K562 (cell line): ENCODE data around the gene LSM4. TPM values are rescaled to one million over a fixed set of nuclear protein-coding genes. Genes with fewer than 3 reads are reported as not detected.
A peak's percentile ranks its signal among the peaks of the same experiment; 100 is the strongest.

ENCODE experiments used
- ASH1L ChIP-seq: fragments of 450-650 bp; IDR thresholded peaks from 2 replicates; pipeline ENCODE4 v1.6.1; 2018; ENCODE audit warnings: borderline replicate concordance, mild to moderate bottlenecking, low read depth; ENCODE audit not compliant: partially characterized antibody
- BRD4 ChIP-seq: fragments of 200-600 bp; sonication (generic); IDR thresholded peaks from 2 replicates; pipeline ENCODE4 v1.6.1; 2017; ENCODE audit warnings: inconsistent platforms
- CHD2 ChIP-seq: IDR thresholded peaks from 2 replicates; pipeline ENCODE4 v1.6.1; 2011; ENCODE audit warnings: low read depth, low read length
- DACH1 ChIP-seq: fragments of 450-650 bp; IDR thresholded peaks from 2 replicates; pipeline ENCODE4 v1.6.1; 2018; ENCODE audit not compliant: partially characterized antibody
- EGR1 ChIP-seq: fragments of 450-650 bp; conservative IDR thresholded peaks from 2 replicates; pipeline ENCODE4 v1.6.1; 2017; ENCODE audit warnings: mild to moderate bottlenecking
- GATAD2B ChIP-seq: fragments of 450-650 bp; IDR thresholded peaks from 2 replicates; pipeline ENCODE4 v1.6.1; 2017; ENCODE audit warnings: mild to moderate bottlenecking, borderline replicate concordance
- HDAC3 ChIP-seq: fragments of 450-650 bp; IDR thresholded peaks from 2 replicates; pipeline ENCODE4 v1.6.1; 2018; ENCODE audit warnings: borderline replicate concordance, mild to moderate bottlenecking, moderate library complexity; ENCODE audit not compliant: partially characterized antibody
- KAT7 ChIP-seq: sonication (generic); formaldehyde crosslinking; IDR thresholded peaks from 2 replicates; pipeline ENCODE4 v1.8.0; 2022; ENCODE audit warnings: missing genetic modification reagents, mild to moderate bottlenecking, borderline replicate concordance
- MTA1 ChIP-seq: fragments of 450-650 bp; IDR thresholded peaks from 2 replicates; pipeline ENCODE4 v1.6.1; 2017; ENCODE audit warnings: borderline replicate concordance
- NBN ChIP-seq: fragments of 450-650 bp; IDR thresholded peaks from 2 replicates; pipeline ENCODE4 v1.6.1; 2016; ENCODE audit warnings: low read depth, mild to moderate bottlenecking
- PHF20 ChIP-seq: fragments of 450-650 bp; IDR thresholded peaks from 2 replicates; pipeline ENCODE4 v1.6.1; 2018; ENCODE audit not compliant: partially characterized antibody
- PHF21A ChIP-seq: fragments of 450-650 bp; IDR thresholded peaks from 2 replicates; pipeline ENCODE4 v1.6.1; 2017; ENCODE audit warnings: low read depth, borderline replicate concordance
- PML ChIP-seq: IDR thresholded peaks from 2 replicates; pipeline ENCODE4 v1.6.1; 2012; ENCODE audit warnings: low read length, inconsistent platforms
- POLR2AphosphoS5 ChIP-seq: IDR thresholded peaks from 2 replicates; pipeline ENCODE4 v1.6.1; 2011; ENCODE audit warnings: mild to moderate bottlenecking, low read depth, low read length, moderate library complexity; ENCODE audit not compliant: control insufficient read depth, insufficient read depth
- SIN3A ChIP-seq, 2 experiments: fragments of 150-350 bp in 1 of 2; IDR thresholded peaks; 2 replicates each; pipeline ENCODE4 v1.6.1; 2011 to 2016; ENCODE audit warnings: borderline replicate concordance in 2 of 2, low read depth in 2 of 2, low read length in 2 of 2, mild to moderate bottlenecking in 2 of 2, moderate library complexity in 2 of 2; ENCODE audit not compliant: control insufficient read depth in 1 of 2
- SNRNP70 ChIP-seq: fragments of 200-400 bp; formaldehyde crosslinking; optimal IDR thresholded peaks from 2 replicates; pipeline ENCODE3; 2017; ENCODE audit warnings: low read depth, low read length
- TCF7 ChIP-seq: sonication (generic); IDR thresholded peaks from 2 replicates; pipeline ENCODE4 v1.6.1; 2016; ENCODE audit warnings: antibody characterized with exemption, borderline replicate concordance
- ZNF134 ChIP-seq: fragments of 250-450 bp; sonication (Bioruptor Pico); conservative IDR thresholded peaks from 2 replicates; pipeline ENCODE4 v1.4.0; 2020
- ZNF384 ChIP-seq: IDR thresholded peaks from 2 replicates; pipeline ENCODE4 v1.6.1; 2012; ENCODE audit warnings: low read depth, low read length, improper control_type of control experiment
- polyA plus RNA-seq, 8 experiments: library from polyadenylated mRNA; depleted of rRNA in 4 of 8; stranded (reverse) in 5 of 8; unstranded in 3 of 8; fragments of >200 nt; fragmentation: Nextera tagmentation in 2 of 8; fragmentation: Illumina TruSeq in 1 of 8; extraction: Ambion mirVana in 2 of 8; extraction: Trizol in 1 of 8; gene quantifications; 2 replicates each; pipeline versions ENCODE4 v1.2.1 to v1.2.3, GENCODE V29; 2011 to 2014; ENCODE audit warnings: inconsistent platforms in 1 of 8, missing spikeins in 1 of 8
- total RNA-seq, 7 experiments: library from RNA; depleted of rRNA in 6 of 7; stranded (reverse); fragments of >200 nt in 6 of 7; fragmentation: Illumina TruSeq in 2 of 7; extraction: Trizol in 2 of 7; gene quantifications; 2 replicates each; pipeline versions ENCODE4 v1.2.1 to v1.2.3, GENCODE V29; 2011 to 2021; ENCODE audit warnings: low replicate concordance in 1 of 7
- TF ChIP-seq, protein P1 (sequence below): fragments of 250-450 bp; sonication (Bioruptor Pico); IDR thresholded peaks from 2 replicates; pipeline ENCODE4 v1.6.1; 2021; ENCODE audit warnings: mild to moderate bottlenecking
- TF ChIP-seq, protein P2 (sequence below), 3 experiments: IDR thresholded peaks in 2 of 3; conservative IDR thresholded peaks in 1 of 3; 2 replicates each; pipeline ENCODE4 v1.5.1; 2011 to 2012; ENCODE audit warnings: low read length in 3 of 3, mild to moderate bottlenecking in 3 of 3, control low read depth in 2 of 3, improper control_type of control experiment in 1 of 3, inconsistent platforms in 1 of 3, low read depth in 1 of 3, mixed read lengths in 1 of 3, moderate library complexity in 1 of 3; ENCODE audit not compliant: insufficient read depth in 2 of 3
- TF ChIP-seq, protein P3 (sequence below): fragments of 450-650 bp; formaldehyde crosslinking; IDR thresholded peaks from 2 replicates; pipeline ENCODE4 v1.4.0; 2022; ENCODE audit warnings: missing genetic modification characterization
- TF ChIP-seq, protein P4 (sequence below): fragments of 250-450 bp; sonication (Bioruptor Pico); IDR thresholded peaks from 2 replicates; pipeline ENCODE4 v1.5.0; 2020; ENCODE audit warnings: mild to moderate bottlenecking, borderline replicate concordance

LSM4 gene
- total and polyA plus RNA-seq, 9 of the 15 experiments (the other 6 are each of a cell fraction or from before 2014, with no cell fraction given): 11.9 to 763 (median 202) TPM

DNA sequence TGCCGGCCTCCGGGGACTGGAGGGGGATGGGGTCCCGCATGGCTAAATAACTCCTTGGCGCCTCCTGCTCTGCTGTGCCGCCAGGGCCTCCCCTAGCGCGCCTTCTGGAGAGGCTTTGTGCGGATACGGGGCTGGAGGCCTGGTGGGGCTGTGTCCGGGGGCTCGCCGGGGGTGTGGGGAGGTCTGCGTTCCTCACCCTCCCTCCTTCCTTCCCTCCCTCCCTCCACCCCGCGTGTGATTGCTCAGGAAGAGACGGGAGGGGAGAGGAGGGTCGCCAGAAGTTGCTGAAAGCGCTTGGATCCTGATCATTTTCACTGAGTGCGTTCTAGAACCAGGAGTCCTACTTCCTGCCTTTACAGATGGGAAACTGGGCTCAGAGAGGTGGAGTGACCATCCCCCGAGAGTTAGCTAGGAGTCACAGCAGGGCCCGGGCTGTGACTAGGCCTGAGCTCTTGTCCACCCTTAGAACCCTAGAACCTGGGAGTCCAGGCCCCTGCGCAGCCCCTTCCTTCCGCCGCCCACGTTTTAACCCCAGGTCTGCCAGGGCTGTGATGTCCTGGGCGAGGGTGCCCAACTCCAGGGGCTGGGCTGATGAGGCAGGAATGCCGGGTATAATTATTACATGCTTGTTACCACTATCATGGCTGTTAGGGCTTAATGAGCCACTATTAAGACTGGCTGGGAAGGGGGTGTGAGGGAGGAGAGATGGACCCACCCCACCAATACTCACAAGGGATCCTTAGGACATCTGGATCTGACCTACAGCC is 40.7 kb downstream of the LSM4 start (continued):
- TF ChIP-seq DACH1: no peak
- peak; percentile 9 for TF ChIP-seq PHF20
- no peak for TF ChIP-seq ZNF134 (CRISPR knock-in tag)
- peak; percentile 73 for TF ChIP-seq EGR1
- TF ChIP-seq, protein P1, sequence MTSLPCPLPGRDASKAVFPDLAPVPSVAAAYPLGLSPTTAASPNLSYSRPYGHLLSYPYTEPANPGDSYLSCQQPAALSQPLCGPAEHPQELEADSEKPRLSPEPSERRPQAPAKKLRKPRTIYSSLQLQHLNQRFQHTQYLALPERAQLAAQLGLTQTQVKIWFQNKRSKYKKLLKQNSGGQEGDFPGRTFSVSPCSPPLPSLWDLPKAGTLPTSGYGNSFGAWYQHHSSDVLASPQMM: no peak
- TF ChIP-seq SNRNP70: no peak
- TF ChIP-seq NBN: 0 out of 2 replicates have a peak, but pooled peaks have one; percentile 26
- no peak for TF ChIP-seq HDAC3
- TF ChIP-seq ZNF384: no peak
- TF ChIP-seq POLR2AphosphoS5: peak; percentile 63; the same call in 1 of the 2 replicates
- TF ChIP-seq MTA1: no peak
- peak; percentile 95 for TF ChIP-seq BRD4
- no peak for TF ChIP-seq CHD2
- 0 out of 4 replicates have a peak, but pooled peaks of 1 of the 2 experiments have one; percentile 5 for TF ChIP-seq SIN3A (IDR thresholded peaks at IDR 0.05; ENCODE audit: borderline replicate concordance in 2 of 2, control insufficient read depth in 1 of 2, low read depth in 2 of 2, low read length in 2 of 2)
- TF ChIP-seq KAT7: no peak
- TF ChIP-seq PML: peak; percentile 29; the same call in 1 of the 2 replicates
- no peak for TF ChIP-seq ASH1L
- TF ChIP-seq GATAD2B: no peak
- no peak for TF ChIP-seq TCF7
- TF ChIP-seq, protein P2, sequence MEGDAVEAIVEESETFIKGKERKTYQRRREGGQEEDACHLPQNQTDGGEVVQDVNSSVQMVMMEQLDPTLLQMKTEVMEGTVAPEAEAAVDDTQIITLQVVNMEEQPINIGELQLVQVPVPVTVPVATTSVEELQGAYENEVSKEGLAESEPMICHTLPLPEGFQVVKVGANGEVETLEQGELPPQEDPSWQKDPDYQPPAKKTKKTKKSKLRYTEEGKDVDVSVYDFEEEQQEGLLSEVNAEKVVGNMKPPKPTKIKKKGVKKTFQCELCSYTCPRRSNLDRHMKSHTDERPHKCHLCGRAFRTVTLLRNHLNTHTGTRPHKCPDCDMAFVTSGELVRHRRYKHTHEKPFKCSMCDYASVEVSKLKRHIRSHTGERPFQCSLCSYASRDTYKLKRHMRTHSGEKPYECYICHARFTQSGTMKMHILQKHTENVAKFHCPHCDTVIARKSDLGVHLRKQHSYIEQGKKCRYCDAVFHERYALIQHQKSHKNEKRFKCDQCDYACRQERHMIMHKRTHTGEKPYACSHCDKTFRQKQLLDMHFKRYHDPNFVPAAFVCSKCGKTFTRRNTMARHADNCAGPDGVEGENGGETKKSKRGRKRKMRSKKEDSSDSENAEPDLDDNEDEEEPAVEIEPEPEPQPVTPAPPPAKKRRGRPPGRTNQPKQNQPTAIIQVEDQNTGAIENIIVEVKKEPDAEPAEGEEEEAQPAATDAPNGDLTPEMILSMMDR (IDR thresholded peaks at IDR 0.05 in 2 of 3, conservative IDR thresholded peaks at IDR 0.05 in 1 of 3; ENCODE audit: insufficient read depth in 2 of 3, low read depth in 1 of 3, low read length in 3 of 3): peak in 1 of 3 experiments; percentile 11; a peak in 1 of 6 replicates
- TF ChIP-seq, protein P3, sequence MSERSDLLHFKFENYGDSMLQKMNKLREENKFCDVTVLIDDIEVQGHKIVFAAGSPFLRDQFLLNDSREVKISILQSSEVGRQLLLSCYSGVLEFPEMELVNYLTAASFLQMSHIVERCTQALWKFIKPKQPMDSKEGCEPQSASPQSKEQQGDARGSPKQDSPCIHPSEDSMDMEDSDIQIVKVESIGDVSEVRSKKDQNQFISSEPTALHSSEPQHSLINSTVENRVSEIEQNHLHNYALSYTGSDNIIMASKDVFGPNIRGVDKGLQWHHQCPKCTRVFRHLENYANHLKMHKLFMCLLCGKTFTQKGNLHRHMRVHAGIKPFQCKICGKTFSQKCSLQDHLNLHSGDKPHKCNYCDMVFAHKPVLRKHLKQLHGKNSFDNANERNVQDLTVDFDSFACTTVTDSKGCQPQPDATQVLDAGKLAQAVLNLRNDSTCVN (CRISPR knock-in tag): no peak
- TF ChIP-seq, protein P4, sequence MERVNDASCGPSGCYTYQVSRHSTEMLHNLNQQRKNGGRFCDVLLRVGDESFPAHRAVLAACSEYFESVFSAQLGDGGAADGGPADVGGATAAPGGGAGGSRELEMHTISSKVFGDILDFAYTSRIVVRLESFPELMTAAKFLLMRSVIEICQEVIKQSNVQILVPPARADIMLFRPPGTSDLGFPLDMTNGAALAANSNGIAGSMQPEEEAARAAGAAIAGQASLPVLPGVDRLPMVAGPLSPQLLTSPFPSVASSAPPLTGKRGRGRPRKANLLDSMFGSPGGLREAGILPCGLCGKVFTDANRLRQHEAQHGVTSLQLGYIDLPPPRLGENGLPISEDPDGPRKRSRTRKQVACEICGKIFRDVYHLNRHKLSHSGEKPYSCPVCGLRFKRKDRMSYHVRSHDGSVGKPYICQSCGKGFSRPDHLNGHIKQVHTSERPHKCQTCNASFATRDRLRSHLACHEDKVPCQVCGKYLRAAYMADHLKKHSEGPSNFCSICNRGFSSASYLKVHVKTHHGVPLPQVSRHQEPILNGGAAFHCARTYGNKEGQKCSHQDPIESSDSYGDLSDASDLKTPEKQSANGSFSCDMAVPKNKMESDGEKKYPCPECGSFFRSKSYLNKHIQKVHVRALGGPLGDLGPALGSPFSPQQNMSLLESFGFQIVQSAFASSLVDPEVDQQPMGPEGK: no peak
- TF ChIP-seq PHF21A: no peak
